Neuronal stem cell (in vitro differentiated cells): ENCODE results near the gene CTNNA3.

ENCODE experiments used
- DNase-seq: peaks from one replicate; pipeline ENCODE4 v3.0.0-alpha.2; 2013; ENCODE audit warnings: low spot score
- H2AFZ ChIP-seq: one replicate; pipeline ENCODE4 v1.6.1; 2013; ENCODE audit warnings: mild to moderate bottlenecking, low read length, inconsistent platforms
- H2AK5ac ChIP-seq: 2 replicates; pipeline ENCODE4 v1.6.1; 2013; ENCODE audit warnings: low read depth, mild to moderate bottlenecking, inconsistent platforms, low read length, moderate library complexity, mixed read lengths
- H2BK120ac ChIP-seq: 2 replicates; pipeline ENCODE4 v1.6.1; 2013; ENCODE audit warnings: low read depth, mild to moderate bottlenecking, inconsistent platforms, low read length, moderate library complexity, mixed read lengths
- H2BK12ac ChIP-seq: one replicate; pipeline ENCODE4 v1.6.1; 2013; ENCODE audit warnings: low read length, inconsistent platforms
- H2BK15ac ChIP-seq: 2 replicates; pipeline ENCODE4 v1.6.1; 2013; ENCODE audit warnings: mild to moderate bottlenecking, low read length, inconsistent platforms, mixed read lengths
- H2BK5ac ChIP-seq: one replicate; pipeline ENCODE4 v1.6.1; 2013; ENCODE audit warnings: inconsistent platforms, mild to moderate bottlenecking, low read length, moderate library complexity
- H3K14ac ChIP-seq: one replicate; pipeline ENCODE4 v1.6.1; 2013; ENCODE audit warnings: low read length, inconsistent platforms
- H3K18ac ChIP-seq: 2 replicates; pipeline ENCODE4 v1.6.1; 2013; ENCODE audit warnings: low read length, inconsistent platforms
- H3K23ac ChIP-seq: 2 replicates; pipeline ENCODE4 v1.6.1; 2013; ENCODE audit warnings: low read depth, mild to moderate bottlenecking, mixed read lengths, low read length, inconsistent platforms; ENCODE audit not compliant: poor library complexity
- H3K27ac ChIP-seq: replicated peaks from 3 replicates; pipeline ENCODE4 v1.5.1; 2013; ENCODE audit warnings: low read length, inconsistent platforms
- H3K27me3 ChIP-seq, 3 experiments: 2 replicates each; pipeline ENCODE4 v1.6.1; 2013; ENCODE audit warnings: low read length in 3 of 3, mild to moderate bottlenecking in 2 of 3, inconsistent platforms in 1 of 3, low read depth in 1 of 3, mixed read lengths in 1 of 3, moderate library complexity in 1 of 3; ENCODE audit not compliant: control insufficient read depth in 3 of 3, insufficient read depth in 3 of 3
- H3K36me3 ChIP-seq, 2 donors: replicated peaks in 1 of 2; 2 replicates each; pipeline ENCODE4 v1.6.1; 2013; ENCODE audit warnings: low read length in 2 of 2; ENCODE audit not compliant: control insufficient read depth in 2 of 2, insufficient read depth in 2 of 2
- H3K4ac ChIP-seq: 2 replicates; pipeline ENCODE4 v1.6.1; 2013; ENCODE audit warnings: inconsistent platforms, mild to moderate bottlenecking, low read length, moderate library complexity
- H3K4me1 ChIP-seq, 2 donors: 1 replicate in 1 of 2; 2 replicates in 1 of 2; pipeline ENCODE4 v1.6.1; 2013; ENCODE audit warnings: low read length in 2 of 2, low read depth in 1 of 2; ENCODE audit not compliant: control insufficient read depth in 2 of 2, insufficient read depth in 1 of 2
- H3K4me2 ChIP-seq: one replicate; pipeline ENCODE4 v1.6.1; 2013; ENCODE audit warnings: mild to moderate bottlenecking, low read length, inconsistent platforms; ENCODE audit not compliant: insufficient read depth, poor library complexity, severe bottlenecking
- H3K4me3 ChIP-seq, 2 donors: 2 replicates each; pipeline ENCODE4 v1.5.1; 2013; ENCODE audit warnings: low read length in 2 of 2, mild to moderate bottlenecking in 2 of 2, inconsistent platforms in 1 of 2, moderate library complexity in 1 of 2
- H3K79me1 ChIP-seq: one replicate; pipeline ENCODE4 v1.6.1; 2013; ENCODE audit warnings: low read depth, mild to moderate bottlenecking, inconsistent platforms, low read length, moderate library complexity
- H3K9ac ChIP-seq: one replicate; pipeline ENCODE4 v1.6.1; 2013; ENCODE audit warnings: mild to moderate bottlenecking, low read depth, low read length, inconsistent platforms; ENCODE audit not compliant: poor library complexity
- H3K9me3 ChIP-seq, 2 donors: replicated peaks in 1 of 2; 2 replicates each; pipeline versions ENCODE3 to v1.6.1; 2013; ENCODE audit warnings: low read length in 2 of 2, mild to moderate bottlenecking in 2 of 2, inconsistent platforms in 1 of 2, low read depth in 1 of 2, mixed read lengths in 1 of 2, moderate library complexity in 1 of 2; ENCODE audit not compliant: control insufficient read depth in 2 of 2, insufficient read depth in 1 of 2
- H4K8ac ChIP-seq: one replicate; pipeline ENCODE4 v1.6.1; 2013; ENCODE audit warnings: low read depth, mild to moderate bottlenecking, inconsistent platforms, low read length, moderate library complexity
- H4K91ac ChIP-seq: one replicate; pipeline ENCODE4 v1.6.1; 2013; ENCODE audit warnings: low read length, low read depth, mild to moderate bottlenecking, inconsistent platforms; ENCODE audit not compliant: poor library complexity
- WGBS, 2 donors: extraction: QIAGEN DNeasy Blood & Tissue Kit; methylation state at CpG; one replicate each; pipeline ENCODE4 v1.1.7; 2013; ENCODE audit warnings: missing lambda C conversion rate in 2 of 2, mixed read lengths in 1 of 2; ENCODE audit not compliant: insufficient read length in 2 of 2, insufficient replicate concordance in 1 of 2; ENCODE audit errors: extremely low coverage in 2 of 2; 5-methylcytosine and 5-hydroxymethylcytosine counted together

The CTNNA3 gene

GRCh38 chr10:66307826-66308225 is 1388.2 kb downstream of the CTNNA3 start:
- no peak overlapping the region for H2BK5ac ChIP-seq
- no peak overlapping the region for H2BK120ac ChIP-seq
- no peak overlapping the region for H3K4me2 ChIP-seq
- no peaks in the 10 kb centered on the region for H3K79me1 ChIP-seq
- H3K18ac ChIP-seq, result no peak overlapping the region
- H2BK15ac ChIP-seq, result no peak overlapping the region
- no peak overlapping the region for H2AFZ ChIP-seq
- no peak overlapping the region for H2BK12ac ChIP-seq
- H3K4me3 ChIP-seq, result no peak overlapping the region
- no peaks in the 10 kb centered on the region for H3K27me3 ChIP-seq
- no peak overlapping the region for H3K23ac ChIP-seq
- H3K9ac ChIP-seq, result no peak overlapping the region
- H3K14ac ChIP-seq, result no peak overlapping the region
- no peaks in the 10 kb centered on the region for H3K9me3 ChIP-seq
- H3K27ac ChIP-seq, result no peak overlapping the region
- no peak overlapping the region for H4K91ac ChIP-seq
- no peaks in the 10 kb centered on the region for H3K4me1 ChIP-seq
- DNase-seq, result no peak
- H3K4ac ChIP-seq, result no peak overlapping the region
- no peaks in the 10 kb centered on the region for H3K36me3 ChIP-seq
- no peak overlapping the region for H4K8ac ChIP-seq
- H2AK5ac ChIP-seq, result no peak overlapping the region

- no peak overlapping the region for H3K18ac ChIP-seq
These were observed 1394.9 kb downstream of the CTNNA3 start for GRCh38 chr10:66301078-66301477.

GRCh38 chr10:66295602-66296001 is 1400.4 kb downstream of the CTNNA3 start:
- Histone ChIP-seq H3K27me3 (no peaks in the 10 kb centered on the region), H3K23ac (no peak overlapping the region), H4K91ac (no peak overlapping the region), H3K4ac (no peak overlapping the region), H3K4me3 (no peak overlapping the region), H3K14ac (no peak overlapping the region), H2BK12ac (no peak overlapping the region), H2AK5ac (no peak overlapping the region), H3K36me3 (no peaks in the 10 kb centered on the region), H3K4me1 (no peaks in the 10 kb centered on the region), H2AFZ (peak overlapping the region; percentile 27), H2BK120ac (no peak overlapping the region), H3K18ac (no peak overlapping the region), H3K4me2 (no peak overlapping the region), H3K9me3 (no peaks in the 10 kb centered on the region), H3K27ac (no peak overlapping the region), H3K9ac (no peak overlapping the region), H3K79me1 (no peaks in the 10 kb centered on the region), H2BK15ac (no peak overlapping the region), H4K8ac (no peak overlapping the region), H2BK5ac (no peak overlapping the region)
- DNase-seq, result no peak
- no CpG with 5 or more reads among the region's 3 CpGs for WGBS, 2 donors

More at GRCh38 chr10:66301078-66301477, 1394.9 kb downstream of the CTNNA3 start:
- H3K79me1 ChIP-seq, result no peaks in the 10 kb centered on the region
- no peak overlapping the region for H3K14ac ChIP-seq
- no peak overlapping the region for H3K27ac ChIP-seq
- no peak overlapping the region for H3K4me3 ChIP-seq
- no peak overlapping the region for H4K91ac ChIP-seq
- DNase-seq, result no peak
- H3K4ac ChIP-seq, result no peak overlapping the region
- H2AFZ ChIP-seq, result no peak overlapping the region
- H2BK120ac ChIP-seq, result no peak overlapping the region
- no peak overlapping the region for H2BK15ac ChIP-seq
- no peak overlapping the region for H3K9ac ChIP-seq
- no peak overlapping the region for H2BK5ac ChIP-seq
- no peak overlapping the region for H4K8ac ChIP-seq
- no peak overlapping the region for H3K23ac ChIP-seq
- H3K4me1 ChIP-seq, result no peaks in the 10 kb centered on the region
- no peak overlapping the region for H2AK5ac ChIP-seq
- WGBS, 2 donors, result no CpG with 5 or more reads among the region's 1 CpG
- H3K36me3 ChIP-seq, result no peaks in the 10 kb centered on the region
- H3K9me3 ChIP-seq, result no peaks in the 10 kb centered on the region
- no peak overlapping the region for H2BK12ac ChIP-seq
- H3K4me2 ChIP-seq, result no peak overlapping the region
- no peaks in the 10 kb centered on the region for H3K27me3 ChIP-seq

- no CpG with 5 or more reads among the region's 3 CpGs for WGBS, 2 donors
- no peaks in the 10 kb centered on the region for H3K79me1 ChIP-seq
- H2BK12ac ChIP-seq, result no peak overlapping the region
- H3K14ac ChIP-seq, result no peak overlapping the region
- H3K4ac ChIP-seq, result no peak overlapping the region
- no peak overlapping the region for H3K18ac ChIP-seq
- no peak overlapping the region for H3K4me3 ChIP-seq
- no peak overlapping the region for H2BK15ac ChIP-seq
- H3K23ac ChIP-seq, result no peak overlapping the region
- H3K27ac ChIP-seq, result no peak overlapping the region
- H2BK5ac ChIP-seq, result no peak overlapping the region
- H4K8ac ChIP-seq, result no peak overlapping the region
- no peak overlapping the region for H3K4me2 ChIP-seq
- H2BK120ac ChIP-seq, result no peak overlapping the region
- no peak overlapping the region for H2AFZ ChIP-seq
- H2AK5ac ChIP-seq, result no peak overlapping the region
- no peaks in the 10 kb centered on the region for H3K9me3 ChIP-seq
- H4K91ac ChIP-seq, result no peak overlapping the region
- H3K27me3 ChIP-seq, result no peaks in the 10 kb centered on the region
- no peak overlapping the region for H3K9ac ChIP-seq
- DNase-seq, result no peak
- no peaks in the 10 kb centered on the region for H3K4me1 ChIP-seq
- no peaks in the 10 kb centered on the region for H3K36me3 ChIP-seq
These were observed 1401.5 kb downstream of the CTNNA3 start for GRCh38 chr10:66294538-66294937.
